ENCODE data around the gene PLCH2.
"Not testable (repeated sequence)": the region's sequence is repeated elsewhere in the genome, so short reads cannot be mapped to it uniquely, and the experiment has no call there.

PLCH2 gene

GRCh38 chr1:2476061-2476999 is at the start of gene PLCH2:
PLCH2 (plus strand) TSS chr1:2476289; CDS start chr1:2476589, 300 bp downstream.
- DNase-seq = peak; percentile 48

GRCh38 chr1:2426540-2426939 is 49.5 kb upstream of the PLCH2 start:
- peak; percentile 63 for DNase-seq

- DNase-seq = no peak
Observed at GRCh38 chr1:2427051-2427450, 49.0 kb upstream of the PLCH2 start.

- no peak for DNase-seq
Observed at GRCh38 chr1:2427976-2428375, 48.1 kb upstream of the PLCH2 start.

- DNase-seq = no peak
Observed at GRCh38 chr1:2428490-2428889, 47.6 kb upstream of the PLCH2 start.

GRCh38 chr1:2429780-2430591 is 46.1 kb upstream of the PLCH2 start:
- no peak for DNase-seq

- no peak for DNase-seq
Observed at GRCh38 chr1:2430592-2430973, 45.5 kb upstream of the PLCH2 start.

GRCh38 chr1:2431103-2431502 is 45.0 kb upstream of the PLCH2 start:
- peak; percentile 64 for DNase-seq

GRCh38 chr1:2431518-2431917 is 44.6 kb upstream of the PLCH2 start:
- DNase-seq = no peak

- peak; percentile 63 for DNase-seq
Observed at GRCh38 chr1:2432441-2432844, 43.6 kb upstream of the PLCH2 start.

- no peak for DNase-seq
Observed at GRCh38 chr1:2433196-2433595, 42.9 kb upstream of the PLCH2 start.

- no peak for DNase-seq
Observed at GRCh38 chr1:2433936-2434655, 42.0 kb upstream of the PLCH2 start.

GRCh38 chr1:2435091-2435490 is 41.0 kb upstream of the PLCH2 start:
- DNase-seq = no peak

- no peak for DNase-seq
Observed at GRCh38 chr1:2435746-2436355, 40.2 kb upstream of the PLCH2 start.

- DNase-seq = no peak
Observed at GRCh38 chr1:2436876-2437275, 39.2 kb upstream of the PLCH2 start.

GRCh38 chr1:2437617-2438016 is 38.5 kb upstream of the PLCH2 start:
- DNase-seq = no peak

- no peak for DNase-seq
Observed at GRCh38 chr1:2438038-2438437, 38.1 kb upstream of the PLCH2 start.

- DNase-seq = no peak
Observed at GRCh38 chr1:2438641-2439040, 37.4 kb upstream of the PLCH2 start.

GRCh38 chr1:2439369-2439768 is 36.7 kb upstream of the PLCH2 start:
- no peak for DNase-seq

- not testable (repeated sequence) for DNase-seq
Observed at GRCh38 chr1:2440346-2440745, 35.7 kb upstream of the PLCH2 start.

- DNase-seq = no peak
Observed at GRCh38 chr1:2441746-2442145, 34.3 kb upstream of the PLCH2 start.

- no peak for DNase-seq
Observed at GRCh38 chr1:2442661-2443060, 33.4 kb upstream of the PLCH2 start.
